ENCODE data around the gene LRGUK.

Gene LRGUK

DNA sequence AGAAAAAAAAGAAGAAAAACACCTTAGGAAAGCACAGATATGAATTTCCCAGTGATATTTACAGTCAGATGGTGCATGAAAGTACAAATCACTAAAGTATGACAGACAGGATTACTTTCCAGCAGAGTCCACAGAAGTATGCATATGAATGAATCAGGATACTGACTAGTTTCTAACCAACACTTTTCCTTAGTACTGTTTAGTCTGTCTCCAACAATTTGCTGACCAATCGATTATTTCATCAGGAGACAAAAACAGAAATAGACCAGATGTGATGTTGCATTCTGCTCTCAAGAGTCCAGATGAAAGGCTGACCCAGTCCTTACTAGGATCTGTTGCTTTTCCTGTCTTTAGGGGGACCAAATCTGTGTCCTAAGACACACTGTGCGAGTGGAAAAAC lies 175.0 kb downstream of the LRGUK start:
- Histone ChIP-seq H3K4me3 (ENCODE audit: low read depth, low read length, poor library complexity, severe bottlenecking) (no peak overlapping the region), H3K9me3 (ENCODE audit: low read length) (no peaks in the 10 kb centered on the region), H3K27ac (ENCODE audit: low read depth, low read length, poor library complexity, severe bottlenecking) (no peak overlapping the region), H3K9ac (ENCODE audit: low read length) (no peak overlapping the region), H3K79me2 (ENCODE audit: insufficient read depth, low read length) (no peaks in the 10 kb centered on the region), H3K36me3 (ENCODE audit: insufficient read depth, low read length) (peaks cover 97% of the 10 kb centered on the region), H4K20me1 (ENCODE audit: insufficient read depth, low read length) (no peaks in the 10 kb centered on the region), H3K27me3 (ENCODE audit: insufficient read depth, low read length) (no peaks in the 10 kb centered on the region), H3F3A (ENCODE audit: insufficient read depth, low read length) (0 out of 2 replicates have a peak, but pooled peaks cover 4% of the 10 kb centered on the region), H3K9me2 (ENCODE audit: low read depth, low read length) (no peaks in the 10 kb centered on the region), H2AFZ (ENCODE audit: low read length) (no peak overlapping the region), H3K4me1 (ENCODE audit: insufficient read depth, low read length, severe bottlenecking) (peaks cover 10% of the 10 kb centered on the region), H3K4me2 (ENCODE audit: low read length) (no peak overlapping the region)
- TF ChIP-seq EZH2 (IDR thresholded peaks at IDR 0.05; ENCODE audit: borderline replicate concordance, low read length), result no peak
- TF ChIP-seq, protein P1, sequence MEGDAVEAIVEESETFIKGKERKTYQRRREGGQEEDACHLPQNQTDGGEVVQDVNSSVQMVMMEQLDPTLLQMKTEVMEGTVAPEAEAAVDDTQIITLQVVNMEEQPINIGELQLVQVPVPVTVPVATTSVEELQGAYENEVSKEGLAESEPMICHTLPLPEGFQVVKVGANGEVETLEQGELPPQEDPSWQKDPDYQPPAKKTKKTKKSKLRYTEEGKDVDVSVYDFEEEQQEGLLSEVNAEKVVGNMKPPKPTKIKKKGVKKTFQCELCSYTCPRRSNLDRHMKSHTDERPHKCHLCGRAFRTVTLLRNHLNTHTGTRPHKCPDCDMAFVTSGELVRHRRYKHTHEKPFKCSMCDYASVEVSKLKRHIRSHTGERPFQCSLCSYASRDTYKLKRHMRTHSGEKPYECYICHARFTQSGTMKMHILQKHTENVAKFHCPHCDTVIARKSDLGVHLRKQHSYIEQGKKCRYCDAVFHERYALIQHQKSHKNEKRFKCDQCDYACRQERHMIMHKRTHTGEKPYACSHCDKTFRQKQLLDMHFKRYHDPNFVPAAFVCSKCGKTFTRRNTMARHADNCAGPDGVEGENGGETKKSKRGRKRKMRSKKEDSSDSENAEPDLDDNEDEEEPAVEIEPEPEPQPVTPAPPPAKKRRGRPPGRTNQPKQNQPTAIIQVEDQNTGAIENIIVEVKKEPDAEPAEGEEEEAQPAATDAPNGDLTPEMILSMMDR (IDR thresholded peaks at IDR 0.05; ENCODE audit: low read length), result no peak

DNA sequence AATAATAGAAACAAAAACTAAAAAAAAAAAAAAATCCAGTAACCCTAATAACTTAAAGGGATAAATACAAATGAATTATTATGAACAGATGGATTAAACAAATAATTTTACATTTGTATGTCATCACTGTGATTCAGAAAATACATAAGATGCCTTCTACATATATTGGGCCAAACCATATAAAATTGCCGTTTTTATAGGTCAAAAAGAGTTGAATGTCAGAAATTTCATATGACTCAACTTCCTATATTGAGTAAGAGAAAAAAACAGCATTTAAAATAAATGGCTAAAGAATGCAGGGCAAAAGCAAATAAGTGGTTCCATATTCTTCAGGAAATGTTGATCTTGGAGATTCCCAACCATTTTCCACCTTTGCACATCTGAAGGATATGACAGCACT lies 180.2 kb downstream of the LRGUK start:
- no peaks in the 10 kb centered on the region for H3K4me1 ChIP-seq (ENCODE audit: insufficient read depth, low read length, severe bottlenecking)

DNA sequence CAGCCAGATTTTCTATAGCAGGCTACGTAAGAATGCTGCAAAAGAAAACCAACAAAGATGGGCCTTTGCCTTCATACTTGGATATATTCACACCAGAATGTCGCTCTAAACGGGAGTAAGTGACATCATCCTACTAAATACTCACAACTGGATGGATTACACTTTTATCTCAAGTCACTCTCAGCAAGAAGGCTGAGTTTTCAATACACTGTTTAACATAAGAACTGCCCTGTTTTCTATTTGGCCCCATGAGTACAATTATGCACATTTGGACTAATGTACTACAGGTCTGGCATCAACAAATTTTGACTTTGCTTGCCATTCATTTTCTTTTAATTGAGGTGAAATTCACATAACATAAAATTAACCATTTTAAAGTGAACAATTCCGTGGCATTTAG lies 181.4 kb downstream of the LRGUK start:
- Histone ChIP-seq H3K36me3 (ENCODE audit: insufficient read depth, low read length) (peaks cover 85% of the 10 kb centered on the region), H4K20me1 (ENCODE audit: insufficient read depth, low read length) (no peaks in the 10 kb centered on the region), H3K4me1 (ENCODE audit: insufficient read depth, low read length, severe bottlenecking) (no peaks in the 10 kb centered on the region), H3K4me2 (ENCODE audit: low read length) (no peak overlapping the region), H3K9me2 (ENCODE audit: low read depth, low read length) (no peaks in the 10 kb centered on the region), H3K27me3 (ENCODE audit: insufficient read depth, low read length) (no peaks in the 10 kb centered on the region), H3K79me2 (ENCODE audit: insufficient read depth, low read length) (peaks cover 14% of the 10 kb centered on the region), H3K4me3 (ENCODE audit: low read depth, low read length, poor library complexity, severe bottlenecking) (no peak overlapping the region), H3K9me3 (ENCODE audit: low read length) (no peaks in the 10 kb centered on the region), H3K27ac (ENCODE audit: low read depth, low read length, poor library complexity, severe bottlenecking) (no peak overlapping the region), H3K9ac (ENCODE audit: low read length) (no peak overlapping the region), H2AFZ (ENCODE audit: low read length) (no peak overlapping the region), H3F3A (ENCODE audit: insufficient read depth, low read length) (no peaks in the 10 kb centered on the region)
- TF ChIP-seq, protein P1 (IDR thresholded peaks at IDR 0.05; ENCODE audit: low read length), result no peak
- TF ChIP-seq EZH2 (IDR thresholded peaks at IDR 0.05; ENCODE audit: borderline replicate concordance, low read length), result no peak

More for the DNA sequence above, 180.2 kb downstream of the LRGUK start:
- H3K27ac ChIP-seq (ENCODE audit: low read depth, low read length, poor library complexity, severe bottlenecking), result no peak overlapping the region
- peaks cover 91% of the 10 kb centered on the region for H3K36me3 ChIP-seq (ENCODE audit: insufficient read depth, low read length)
- no peaks in the 10 kb centered on the region for H3K9me2 ChIP-seq (ENCODE audit: low read depth, low read length)
- no peak overlapping the region for H3K4me2 ChIP-seq (ENCODE audit: low read length)
- no peak overlapping the region for H3K4me3 ChIP-seq (ENCODE audit: low read depth, low read length, poor library complexity, severe bottlenecking)
- no peaks in the 10 kb centered on the region for H3F3A ChIP-seq (ENCODE audit: insufficient read depth, low read length)
- peaks cover 3% of the 10 kb centered on the region; the same call in 1 of the 2 replicates for H3K79me2 ChIP-seq (ENCODE audit: insufficient read depth, low read length)
- H3K9me3 ChIP-seq (ENCODE audit: low read length), result no peaks in the 10 kb centered on the region
- H3K27me3 ChIP-seq (ENCODE audit: insufficient read depth, low read length), result no peaks in the 10 kb centered on the region
- no peaks in the 10 kb centered on the region for H4K20me1 ChIP-seq (ENCODE audit: insufficient read depth, low read length)
- TF ChIP-seq, protein P1 (IDR thresholded peaks at IDR 0.05; ENCODE audit: low read length), result no peak
- TF ChIP-seq EZH2 (IDR thresholded peaks at IDR 0.05; ENCODE audit: borderline replicate concordance, low read length), result no peak
- no peak overlapping the region for H3K9ac ChIP-seq (ENCODE audit: low read length)
- no peak overlapping the region for H2AFZ ChIP-seq (ENCODE audit: low read length)

Measured in OCI-LY1 (cell line).